GM18861 (cell line): ENCODE measurements around the gene SLC25A13.
"Not testable (repeated sequence)": the region's sequence is repeated elsewhere in the genome, so short reads cannot be mapped to it uniquely, and the experiment has no call there.

Experiments
- ATAC-seq: cut with Tn5 transposase; IDR thresholded peaks from one replicate; pipeline ENCODE4 v1.9.1; 2021; ENCODE audit not compliant: unreplicated experiment

The SLC25A13 gene

GRCh38 chr7:96300986-96301385 lies 20.9 kb downstream of the SLC25A13 start:
- no peak for ATAC-seq

- peak; percentile 32 for ATAC-seq
Observed at GRCh38 chr7:96300502-96300901, 21.4 kb downstream of the SLC25A13 start.

- no peak for ATAC-seq
Observed at GRCh38 chr7:96299496-96299895, 22.4 kb downstream of the SLC25A13 start.

GRCh38 chr7:96297876-96298275 lies 24.0 kb downstream of the SLC25A13 start:
- no peak for ATAC-seq

GRCh38 chr7:96297446-96297845 lies 24.5 kb downstream of the SLC25A13 start:
- ATAC-seq = not testable (repeated sequence)

GRCh38 chr7:96293911-96294310 lies 28.0 kb downstream of the SLC25A13 start:
- not testable (repeated sequence) for ATAC-seq

- no peak for ATAC-seq
Observed at GRCh38 chr7:96287559-96287958, 34.3 kb downstream of the SLC25A13 start.

GRCh38 chr7:96287132-96287531 lies 34.8 kb downstream of the SLC25A13 start:
- ATAC-seq = peak; percentile 40

- peak; percentile 65 for ATAC-seq
Observed at GRCh38 chr7:96285579-96285978, 36.3 kb downstream of the SLC25A13 start.

- no peak for ATAC-seq
Observed at GRCh38 chr7:96284835-96285234, 37.1 kb downstream of the SLC25A13 start.

- ATAC-seq = no peak
Observed at GRCh38 chr7:96284240-96284639, 37.7 kb downstream of the SLC25A13 start.

GRCh38 chr7:96282835-96283234 lies 39.1 kb downstream of the SLC25A13 start:
- no peak for ATAC-seq

GRCh38 chr7:96277921-96278320 lies 44.0 kb downstream of the SLC25A13 start:
- no peak for ATAC-seq

GRCh38 chr7:96276019-96276418 lies 45.9 kb downstream of the SLC25A13 start:
- ATAC-seq = no peak

GRCh38 chr7:96273716-96274115 lies 48.2 kb downstream of the SLC25A13 start:
- no peak for ATAC-seq

- ATAC-seq = no peak
Observed at GRCh38 chr7:96269246-96269994, 52.5 kb downstream of the SLC25A13 start.

GRCh38 chr7:96266580-96266979 lies 55.3 kb downstream of the SLC25A13 start:
- ATAC-seq = no peak

- ATAC-seq = no peak
Observed at GRCh38 chr7:96266015-96266414, 55.9 kb downstream of the SLC25A13 start.

GRCh38 chr7:96253964-96254363 lies 67.9 kb downstream of the SLC25A13 start:
- ATAC-seq = no peak

GRCh38 chr7:96253441-96253840 lies 68.5 kb downstream of the SLC25A13 start:
- ATAC-seq = no peak

GRCh38 chr7:96250776-96251361 lies 71.0 kb downstream of the SLC25A13 start:
- ATAC-seq = no peak

- ATAC-seq = no peak
Observed at GRCh38 chr7:96248405-96248804, 73.5 kb downstream of the SLC25A13 start.

- no peak for ATAC-seq
Observed at GRCh38 chr7:96246919-96247318, 75.0 kb downstream of the SLC25A13 start.
